Activated CD4-positive, alpha-beta T cell treated with anti-CD3 and anti-CD28 coated beads, Interleukin-2, amount 50 U/mL, for 4 hours (primary cell): ENCODE results near the gene KCNK7.

Experiments
- DNase-seq, 2 experiments: peaks; one replicate each; pipeline ENCODE4 v3.0.0-alpha.2; 2020

KCNK7 gene

DNA sequence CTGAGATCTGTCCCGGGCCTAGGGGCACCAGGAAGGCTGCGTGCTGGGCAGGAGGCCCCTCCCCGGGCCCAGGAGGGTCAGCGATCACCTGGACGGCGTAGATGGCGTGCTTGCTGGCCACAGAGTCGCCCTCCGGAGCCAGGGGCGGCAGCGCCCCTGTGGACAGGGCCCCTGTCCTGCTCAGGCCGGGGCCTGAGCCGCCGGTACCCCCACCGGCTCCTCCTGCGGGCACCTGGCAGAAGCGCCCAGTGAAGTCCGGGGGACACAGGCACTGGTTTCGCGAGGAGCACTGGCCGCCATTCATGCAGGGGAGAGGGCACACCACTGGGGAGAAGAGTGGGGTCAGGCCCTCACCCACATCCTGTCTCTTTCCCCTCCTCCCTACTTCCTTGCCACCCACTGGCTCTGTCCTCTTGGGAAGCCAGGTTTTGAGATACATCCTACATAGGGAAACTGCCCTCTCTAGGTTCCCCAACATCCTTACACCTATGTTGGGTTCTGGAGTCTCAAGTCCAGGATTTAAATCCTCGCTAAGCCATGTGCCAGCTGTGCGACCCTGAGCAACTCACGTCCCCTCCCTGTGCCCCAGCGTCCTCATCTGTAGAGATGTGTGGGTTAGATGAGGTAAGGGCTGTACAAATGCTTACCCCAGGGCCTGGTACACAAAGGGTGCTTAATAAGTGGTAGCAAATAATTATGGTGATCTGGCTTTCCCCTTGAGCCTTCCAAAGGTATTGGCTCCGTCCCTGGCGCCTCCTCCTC, 41.4 kb downstream of the KCNK7 start:
- no peak for DNase-seq

DNA sequence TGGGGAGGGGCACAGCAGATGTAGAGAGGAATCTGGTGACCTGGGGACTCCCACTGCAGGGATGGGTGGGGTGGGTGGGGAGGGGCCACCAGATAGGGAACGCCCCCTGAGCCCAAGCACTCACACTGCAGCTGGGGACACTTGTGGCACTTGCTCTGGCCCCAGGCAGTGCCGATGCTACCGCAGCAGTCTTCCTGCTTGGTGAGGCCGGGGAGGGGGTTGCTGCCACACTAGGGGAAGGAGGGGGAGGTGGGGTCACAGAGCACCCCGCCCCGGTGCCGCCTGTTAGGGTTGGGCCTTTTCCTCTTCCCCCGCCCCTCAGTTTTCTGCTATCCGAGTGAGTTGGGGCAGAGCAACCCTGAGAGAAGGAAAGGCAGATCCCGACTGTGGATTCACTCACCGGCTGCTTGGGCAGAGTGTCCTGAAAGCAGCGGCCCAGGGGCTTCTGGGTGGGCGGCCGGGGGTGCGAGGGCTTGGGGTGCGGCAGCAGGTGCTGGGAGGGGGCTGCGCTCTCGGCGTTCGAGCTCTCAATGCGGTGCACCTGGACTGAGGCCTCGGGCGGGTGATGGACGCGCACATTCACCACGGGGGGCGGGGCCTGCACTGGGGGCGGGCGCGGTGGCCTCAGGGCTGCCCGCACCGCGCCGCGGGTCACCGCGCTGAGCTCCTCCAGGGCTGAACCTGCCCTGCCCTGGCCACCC, 42.1 kb downstream of the KCNK7 start:
- peak; percentile 54 to 59 for DNase-seq

DNA sequence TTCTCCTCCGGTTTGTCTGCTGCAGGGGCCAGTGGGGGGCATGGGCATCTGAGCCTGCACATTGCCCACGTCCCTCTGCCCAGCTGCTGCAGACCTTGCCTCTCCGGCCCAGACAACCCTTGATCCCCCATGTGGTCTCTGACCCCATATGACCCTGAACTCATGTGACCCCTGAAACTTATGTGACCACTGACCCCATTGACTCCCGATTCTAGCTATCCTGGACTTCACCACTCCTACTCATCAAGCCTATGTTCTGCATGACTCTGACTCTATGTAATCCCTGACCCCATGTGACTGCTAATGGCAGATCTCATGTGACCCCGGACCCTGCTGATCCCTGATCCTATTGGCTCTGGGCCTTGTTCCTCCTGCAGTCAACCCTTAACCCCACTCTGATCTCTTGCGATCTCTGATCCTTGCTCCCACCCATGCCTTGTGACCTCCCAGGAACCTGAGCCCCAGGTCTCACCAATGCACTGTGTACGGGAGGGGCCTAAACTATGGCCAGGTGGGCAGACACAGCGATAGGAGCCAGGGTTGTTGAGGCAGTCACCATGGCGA, 43.1 kb downstream of the KCNK7 start:
- DNase-seq = no peak

GRCh38 chr11:65551572-65552387, 43.8 kb downstream of the KCNK7 start:
- DNase-seq = peak; percentile 55 to 58

DNA sequence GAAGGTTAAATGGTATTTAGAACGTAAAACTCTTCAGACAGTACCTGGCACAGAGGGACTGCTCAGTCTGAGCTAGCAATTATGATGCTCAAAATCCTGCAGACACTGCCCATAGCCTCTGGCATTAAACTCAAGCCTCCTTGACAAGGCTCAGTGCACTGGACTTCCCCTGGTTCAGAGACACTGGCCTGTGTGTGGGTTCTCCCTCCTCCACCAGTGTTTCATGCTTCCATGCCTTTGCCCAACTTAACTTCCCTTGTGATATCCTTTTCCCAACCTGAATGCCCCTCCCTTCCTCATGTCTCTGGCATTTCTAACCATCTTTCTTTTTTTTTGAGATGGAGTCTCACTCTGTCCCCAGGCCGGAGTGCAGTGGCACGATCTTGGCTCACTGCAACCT, 46.5 kb downstream of the KCNK7 start:
- no peak for DNase-seq

DNA sequence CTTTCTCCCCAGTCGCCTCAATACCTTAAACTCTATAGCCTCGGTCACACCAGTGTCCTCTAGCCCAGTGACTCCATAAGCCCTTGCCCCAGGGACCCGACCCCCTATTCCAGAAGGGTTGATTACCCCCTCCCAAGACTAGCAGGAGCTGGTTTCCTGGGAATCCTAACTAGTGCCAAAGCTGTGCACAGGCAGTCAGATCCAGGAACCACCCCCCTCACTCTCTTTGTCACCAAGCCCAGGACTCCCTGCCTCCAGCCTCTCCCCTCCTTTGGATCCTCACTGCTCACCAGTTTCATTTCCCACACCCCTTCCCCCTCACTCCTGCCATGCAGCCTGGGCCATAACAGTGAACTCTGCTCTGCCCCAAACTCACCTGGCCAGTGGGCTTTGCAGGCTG, 47.2 kb downstream of the KCNK7 start:
- DNase-seq = no peak

GRCh38 chr11:65547446-65548125, 48.0 kb downstream of the KCNK7 start:
- DNase-seq = no peak

DNA sequence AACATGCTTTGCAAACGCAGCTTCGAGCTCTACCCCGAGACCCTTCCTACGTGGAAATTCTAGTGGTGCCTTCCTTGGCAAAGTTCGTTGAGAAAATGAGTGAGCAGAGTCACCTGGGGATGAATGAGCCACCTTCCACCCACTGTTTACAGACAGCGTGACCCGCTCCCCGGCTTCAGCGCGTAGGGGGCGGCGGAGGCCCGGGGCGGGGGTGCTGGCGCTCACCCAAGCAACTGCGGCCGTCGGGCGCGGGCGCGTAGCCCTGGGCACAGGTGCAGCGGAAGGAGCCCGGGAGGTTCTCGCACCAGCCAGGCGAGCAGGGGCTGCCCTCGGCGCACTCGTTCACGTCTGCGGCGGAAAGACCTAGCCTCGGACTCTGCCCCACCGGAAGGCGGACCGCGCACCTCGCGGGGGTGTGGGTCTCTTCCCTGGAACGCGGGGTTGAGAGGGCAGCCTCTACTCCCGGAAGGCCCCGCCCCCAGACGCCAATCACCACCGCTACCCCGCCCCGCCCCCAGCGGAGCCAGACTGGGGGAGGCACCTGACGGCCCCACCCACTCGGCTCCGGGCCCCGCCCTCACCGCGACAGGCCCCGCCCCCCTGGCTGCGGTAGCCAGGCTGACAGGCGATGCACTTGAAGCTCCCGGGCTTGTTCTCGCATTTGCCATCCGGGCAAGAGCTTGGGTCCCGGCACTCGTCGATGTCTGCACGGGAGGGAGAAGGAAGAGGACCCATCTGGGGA, 49.2 kb downstream of the KCNK7 start:
- peak; percentile 98 to 99 for DNase-seq

DNA sequence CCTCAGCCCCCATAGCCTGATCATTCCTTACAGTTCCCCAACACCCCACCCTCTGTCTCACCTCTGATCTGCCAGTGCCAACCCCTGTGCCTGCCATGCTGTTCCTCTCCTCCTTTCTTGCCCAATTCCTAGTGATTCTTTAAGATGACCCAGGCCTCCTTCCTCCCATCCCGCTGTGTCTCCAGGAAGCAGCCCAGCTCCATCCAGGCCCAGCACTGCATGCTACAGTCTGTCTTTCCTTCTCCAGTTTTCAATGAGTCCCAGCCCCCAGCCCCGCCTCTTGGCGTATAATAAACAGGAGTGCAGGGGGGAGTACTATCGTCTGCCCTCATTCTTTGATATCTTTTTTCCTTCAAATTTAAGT, 49.8 kb downstream of the KCNK7 start:
- DNase-seq = no peak
